OCI-LY1 (cell line): ENCODE data around the gene ADAM19.

Experiments
- H2AFZ ChIP-seq: fragments of 200-600 bp; sonication (generic), shearing (Covaris generic); 2 replicates; pipeline ENCODE4 v1.6.0; 2014; ENCODE audit warnings: antibody characterized with exemption, mild to moderate bottlenecking, low read length
- H3F3A ChIP-seq: fragments of 200-600 bp; sonication (generic), shearing (Covaris generic); 2 replicates; pipeline ENCODE4 v1.6.0; 2014; ENCODE audit warnings: mild to moderate bottlenecking, antibody characterized with exemption, low read length, moderate library complexity; ENCODE audit not compliant: insufficient read depth
- H3K27ac ChIP-seq: fragments of 200-600 bp; sonication (generic); 2 replicates; pipeline ENCODE4 v1.5.1; 2014; ENCODE audit warnings: low read length, mixed run types, mild to moderate bottlenecking, low read depth; ENCODE audit not compliant: poor library complexity, severe bottlenecking
- H3K27me3 ChIP-seq: fragments of 200-600 bp; sonication (generic); 2 replicates; pipeline ENCODE4 v1.6.0; 2014; ENCODE audit warnings: antibody characterized with exemption, mild to moderate bottlenecking, low read length, moderate library complexity; ENCODE audit not compliant: insufficient read depth
- H3K36me3 ChIP-seq: fragments of 200-600 bp; sonication (generic); 2 replicates; pipeline ENCODE4 v1.6.1; 2014; ENCODE audit warnings: mild to moderate bottlenecking, antibody characterized with exemption, low read length, moderate library complexity, mixed read lengths; ENCODE audit not compliant: insufficient read depth
- H3K4me1 ChIP-seq: fragments of 200-600 bp; sonication (generic); 2 replicates; pipeline ENCODE4 v1.5.1; 2014; ENCODE audit warnings: mild to moderate bottlenecking, low read length, moderate library complexity; ENCODE audit not compliant: insufficient read depth, severe bottlenecking
- H3K4me2 ChIP-seq: fragments of 200-600 bp; sonication (generic), shearing (Covaris generic); 2 replicates; pipeline ENCODE4 v1.6.1; 2014; ENCODE audit warnings: low read length
- H3K4me3 ChIP-seq: fragments of 200-600 bp; sonication (generic); 2 replicates; pipeline ENCODE4 v1.5.1; 2014; ENCODE audit warnings: low read length, low read depth, mild to moderate bottlenecking, mixed read lengths; ENCODE audit not compliant: poor library complexity, severe bottlenecking
- H3K79me2 ChIP-seq: fragments of 200-600 bp; shearing (Covaris generic); 2 replicates; pipeline ENCODE4 v1.6.1; 2016; ENCODE audit warnings: mixed run types, low read length, mixed read lengths; ENCODE audit not compliant: insufficient read depth
- H3K9ac ChIP-seq: fragments of 200-600 bp; sonication (generic), shearing (Covaris generic); 2 replicates; pipeline ENCODE4 v1.6.1; 2014; ENCODE audit warnings: mild to moderate bottlenecking, low read length, mixed read lengths
- H3K9me2 ChIP-seq: fragments of 200-600 bp; sonication (generic), shearing (Covaris generic); 2 replicates; pipeline ENCODE4 v1.6.1; 2014; ENCODE audit warnings: low read depth, mild to moderate bottlenecking, low read length, mixed read lengths
- H3K9me3 ChIP-seq: fragments of 200-600 bp; shearing (Covaris generic); 2 replicates; pipeline ENCODE4 v1.6.1; 2014; ENCODE audit warnings: low read length, mixed read lengths
- H4K20me1 ChIP-seq: fragments of 200-600 bp; sonication (generic), shearing (Covaris generic); 2 replicates; pipeline ENCODE4 v1.6.0; 2016; ENCODE audit warnings: mild to moderate bottlenecking, low read length; ENCODE audit not compliant: insufficient read depth
- EZH2 ChIP-seq: fragments of 200-600 bp; sonication (generic), shearing (Covaris generic); IDR thresholded peaks from 2 replicates; pipeline ENCODE4 v1.8.0; 2017; ENCODE audit warnings: borderline replicate concordance, mixed run types, mild to moderate bottlenecking, antibody characterized with exemption, low read length, moderate library complexity, mixed read lengths
- TF ChIP-seq, protein P1 (sequence below): fragments of 200-600 bp; sonication (generic), shearing (Covaris generic); IDR thresholded peaks from 2 replicates; pipeline ENCODE4 v1.5.1; 2017; ENCODE audit warnings: mild to moderate bottlenecking, antibody characterized with exemption, low read length, moderate library complexity, mixed read lengths

Gene ADAM19

DNA sequence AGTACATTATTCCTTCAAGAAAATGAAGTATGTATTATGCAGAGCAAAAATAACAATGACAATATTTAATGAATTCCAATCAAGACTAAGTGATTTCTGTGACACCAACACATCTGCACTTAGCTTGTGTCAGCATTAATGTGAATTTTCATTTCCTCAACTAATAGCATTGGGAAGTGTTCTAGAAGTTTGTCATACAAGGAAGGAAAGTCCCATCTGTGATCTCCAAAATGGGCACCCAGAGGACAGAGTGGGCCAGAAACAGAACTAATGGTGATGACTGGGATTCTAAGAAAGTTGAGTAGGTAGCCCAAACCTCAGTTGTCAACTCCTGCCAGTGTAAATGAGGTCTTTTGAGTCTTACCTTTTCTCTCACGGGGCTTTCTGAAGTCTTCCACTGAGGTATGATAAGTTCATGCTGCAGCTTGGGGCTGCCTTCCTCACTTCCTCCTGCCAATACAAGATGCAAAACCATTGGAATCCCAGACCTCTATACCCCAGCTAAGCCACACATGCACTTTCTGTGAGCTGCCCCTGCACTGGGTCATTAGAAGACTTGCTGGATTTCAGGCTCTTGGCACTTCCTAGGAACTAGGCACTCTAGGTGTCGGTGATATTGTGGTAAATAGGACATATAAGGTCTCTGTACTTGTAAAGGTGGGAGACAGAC, 4.9 kb downstream of the ADAM19 start:
- Histone ChIP-seq H3K4me3 (no peak overlapping the region), H3F3A (no peaks in the 10 kb centered on the region), H3K36me3 (no peaks in the 10 kb centered on the region; the same call in 1 of the 2 replicates), H4K20me1 (no peaks in the 10 kb centered on the region), H3K27ac (peak overlapping the region; percentile 63), H3K9me3 (0 out of 2 replicates have a peak, but pooled peaks cover 7% of the 10 kb centered on the region), H3K79me2 (no peaks in the 10 kb centered on the region), H3K9me2 (no peaks in the 10 kb centered on the region), H3K4me1 (peaks cover 30% of the 10 kb centered on the region), H3K9ac (no peak overlapping the region), H3K4me2 (peak overlapping the region; percentile 71; the same call in 1 of the 2 replicates), H2AFZ (no peak overlapping the region), H3K27me3 (no peaks in the 10 kb centered on the region)
- TF ChIP-seq, protein P1, sequence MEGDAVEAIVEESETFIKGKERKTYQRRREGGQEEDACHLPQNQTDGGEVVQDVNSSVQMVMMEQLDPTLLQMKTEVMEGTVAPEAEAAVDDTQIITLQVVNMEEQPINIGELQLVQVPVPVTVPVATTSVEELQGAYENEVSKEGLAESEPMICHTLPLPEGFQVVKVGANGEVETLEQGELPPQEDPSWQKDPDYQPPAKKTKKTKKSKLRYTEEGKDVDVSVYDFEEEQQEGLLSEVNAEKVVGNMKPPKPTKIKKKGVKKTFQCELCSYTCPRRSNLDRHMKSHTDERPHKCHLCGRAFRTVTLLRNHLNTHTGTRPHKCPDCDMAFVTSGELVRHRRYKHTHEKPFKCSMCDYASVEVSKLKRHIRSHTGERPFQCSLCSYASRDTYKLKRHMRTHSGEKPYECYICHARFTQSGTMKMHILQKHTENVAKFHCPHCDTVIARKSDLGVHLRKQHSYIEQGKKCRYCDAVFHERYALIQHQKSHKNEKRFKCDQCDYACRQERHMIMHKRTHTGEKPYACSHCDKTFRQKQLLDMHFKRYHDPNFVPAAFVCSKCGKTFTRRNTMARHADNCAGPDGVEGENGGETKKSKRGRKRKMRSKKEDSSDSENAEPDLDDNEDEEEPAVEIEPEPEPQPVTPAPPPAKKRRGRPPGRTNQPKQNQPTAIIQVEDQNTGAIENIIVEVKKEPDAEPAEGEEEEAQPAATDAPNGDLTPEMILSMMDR, result no peak
- TF ChIP-seq EZH2, result no peak

DNA sequence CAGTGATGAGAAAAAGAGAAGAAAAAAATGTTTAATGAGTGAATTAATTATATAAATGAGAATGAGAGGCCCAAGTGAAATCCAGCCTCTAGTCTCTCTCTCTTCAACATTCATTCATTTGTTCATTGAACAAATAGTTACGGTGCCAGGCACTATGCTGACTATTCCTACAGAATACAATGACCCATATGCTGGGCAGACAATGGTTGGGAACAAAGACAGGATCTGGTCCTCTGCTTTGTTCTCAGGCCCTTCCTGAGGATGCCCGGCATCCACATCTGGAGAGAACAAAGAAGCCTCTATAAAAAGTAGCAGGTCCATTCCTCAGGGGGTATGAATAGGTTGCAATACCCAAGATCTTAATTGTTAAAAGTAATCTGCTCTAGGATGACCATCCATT, 6.9 kb downstream of the ADAM19 start:
- TF ChIP-seq EZH2, result no peak
- TF ChIP-seq, protein P1, result no peak
- Histone ChIP-seq H3K79me2 (no peaks in the 10 kb centered on the region), H3F3A (no peaks in the 10 kb centered on the region), H3K9ac (no peak overlapping the region), H3K27me3 (peaks cover 6% of the 10 kb centered on the region), H2AFZ (no peak overlapping the region), H3K4me2 (no peak overlapping the region), H3K27ac (no peak overlapping the region), H3K4me1 (peaks cover 14% of the 10 kb centered on the region), H3K36me3 (no peaks in the 10 kb centered on the region; the same call in 1 of the 2 replicates), H4K20me1 (no peaks in the 10 kb centered on the region), H3K9me2 (no peaks in the 10 kb centered on the region), H3K9me3 (0 out of 2 replicates have a peak, but pooled peaks cover 7% of the 10 kb centered on the region), H3K4me3 (no peak overlapping the region)

DNA sequence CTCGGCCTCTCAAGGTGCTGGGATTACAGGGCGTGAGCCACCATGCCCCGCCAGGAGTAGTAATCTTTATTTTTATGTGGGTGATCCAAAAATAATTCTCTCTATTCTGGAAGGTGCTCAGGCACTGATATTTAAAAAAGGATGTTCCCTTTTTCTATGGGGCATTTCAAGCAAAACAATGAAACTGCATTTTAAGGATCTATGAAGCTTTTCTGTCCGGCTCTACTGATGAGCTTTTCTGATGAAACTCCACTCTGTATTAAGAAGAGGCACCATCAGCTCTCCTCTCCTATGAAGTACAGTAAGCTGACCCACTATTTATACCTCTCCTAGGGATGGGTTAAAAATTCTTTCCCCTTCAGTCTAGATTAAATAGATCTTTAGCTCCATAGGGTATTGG, 7.4 kb downstream of the ADAM19 start:
- Histone ChIP-seq H3K4me3 (no peak overlapping the region), H3K4me2 (no peak overlapping the region), H3K79me2 (no peaks in the 10 kb centered on the region), H3K9me3 (0 out of 2 replicates have a peak, but pooled peaks cover 7% of the 10 kb centered on the region), H3K9me2 (no peaks in the 10 kb centered on the region), H3F3A (no peaks in the 10 kb centered on the region), H4K20me1 (no peaks in the 10 kb centered on the region), H3K36me3 (no peaks in the 10 kb centered on the region; the same call in 1 of the 2 replicates), H2AFZ (no peak overlapping the region), H3K4me1 (peaks cover 14% of the 10 kb centered on the region), H3K9ac (no peak overlapping the region), H3K27ac (no peak overlapping the region), H3K27me3 (peaks cover 7% of the 10 kb centered on the region)
- TF ChIP-seq EZH2, result no peak
- TF ChIP-seq, protein P1, result no peak
